Activated T-cell treated with anti-CD3 and anti-CD28 coated beads for 1 hour (primary cell): ENCODE measurements around the gene CHDH.

Experiments used
- DNase-seq: peaks from one replicate; pipeline ENCODE4 v3.0.0-alpha.2; 2020; ENCODE audit warnings: low read depth

Gene CHDH, protein sequence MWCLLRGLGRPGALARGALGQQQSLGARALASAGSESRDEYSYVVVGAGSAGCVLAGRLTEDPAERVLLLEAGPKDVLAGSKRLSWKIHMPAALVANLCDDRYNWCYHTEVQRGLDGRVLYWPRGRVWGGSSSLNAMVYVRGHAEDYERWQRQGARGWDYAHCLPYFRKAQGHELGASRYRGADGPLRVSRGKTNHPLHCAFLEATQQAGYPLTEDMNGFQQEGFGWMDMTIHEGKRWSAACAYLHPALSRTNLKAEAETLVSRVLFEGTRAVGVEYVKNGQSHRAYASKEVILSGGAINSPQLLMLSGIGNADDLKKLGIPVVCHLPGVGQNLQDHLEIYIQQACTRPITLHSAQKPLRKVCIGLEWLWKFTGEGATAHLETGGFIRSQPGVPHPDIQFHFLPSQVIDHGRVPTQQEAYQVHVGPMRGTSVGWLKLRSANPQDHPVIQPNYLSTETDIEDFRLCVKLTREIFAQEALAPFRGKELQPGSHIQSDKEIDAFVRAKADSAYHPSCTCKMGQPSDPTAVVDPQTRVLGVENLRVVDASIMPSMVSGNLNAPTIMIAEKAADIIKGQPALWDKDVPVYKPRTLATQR

DNA sequence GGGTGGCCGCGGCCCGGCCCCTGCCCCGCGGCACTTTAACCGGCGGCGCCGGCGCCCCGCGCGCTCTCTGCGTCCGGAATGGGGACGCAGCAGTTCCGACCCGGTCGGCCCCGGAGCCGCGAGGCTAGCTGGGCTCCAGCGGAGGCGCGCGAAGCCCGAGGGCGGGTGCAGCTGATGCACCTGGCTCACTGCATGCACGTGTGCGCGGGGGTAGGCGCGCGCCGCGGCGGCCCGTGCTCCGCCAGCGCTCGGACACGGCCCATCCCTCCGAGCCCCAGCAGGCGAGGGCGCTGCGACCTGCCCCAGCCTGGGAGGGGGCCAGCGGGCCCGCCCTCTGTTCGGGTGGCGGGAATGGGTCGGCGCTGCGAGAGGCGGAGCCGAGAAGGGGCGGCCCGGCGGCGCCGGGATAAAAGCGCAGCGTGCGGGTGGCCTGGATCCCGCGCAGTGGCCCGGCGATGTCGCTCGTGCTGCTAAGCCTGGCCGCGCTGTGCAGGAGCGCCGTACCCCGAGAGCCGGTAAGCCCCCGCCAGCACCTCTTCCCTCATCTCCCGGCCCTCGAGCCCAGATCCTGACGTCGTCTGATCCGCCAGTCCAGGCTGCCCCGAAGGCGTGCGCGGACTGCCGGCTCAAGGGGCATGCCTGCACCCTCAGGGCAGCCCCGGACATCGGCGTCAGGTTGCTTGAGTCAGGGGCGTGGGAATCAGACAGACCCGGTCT is at the start of gene CHDH, which contains the start of gene IL17RB:
TSS of gene CHDH (minus strand) at position 286 of the 717 bp plus-strand sequence. CDS start 22,411 bp downstream, outside the sequence.
TSS of gene IL17RB (plus strand) at position 435 of the 717 bp plus-strand sequence. CDS start at position 456, 21 bp downstream.
- no peak for DNase-seq

DNA sequence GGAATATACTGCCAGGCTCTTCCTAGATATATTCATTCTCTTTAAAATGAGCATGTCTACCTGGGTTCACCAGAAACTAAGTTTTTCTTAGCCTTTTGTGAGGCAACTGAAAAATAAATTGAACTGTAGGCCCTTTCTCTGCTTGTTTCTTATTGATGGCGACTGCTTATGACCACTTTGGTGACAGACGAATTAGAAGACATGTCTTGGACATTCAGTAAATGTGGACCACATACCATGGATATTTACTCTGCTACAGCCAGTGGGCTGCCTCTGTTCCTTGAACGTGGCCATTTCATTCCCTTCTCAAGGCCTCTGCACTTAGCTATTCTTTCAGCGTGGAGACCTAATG is 46.0 kb upstream of the CHDH start:
- DNase-seq: no peak

DNA sequence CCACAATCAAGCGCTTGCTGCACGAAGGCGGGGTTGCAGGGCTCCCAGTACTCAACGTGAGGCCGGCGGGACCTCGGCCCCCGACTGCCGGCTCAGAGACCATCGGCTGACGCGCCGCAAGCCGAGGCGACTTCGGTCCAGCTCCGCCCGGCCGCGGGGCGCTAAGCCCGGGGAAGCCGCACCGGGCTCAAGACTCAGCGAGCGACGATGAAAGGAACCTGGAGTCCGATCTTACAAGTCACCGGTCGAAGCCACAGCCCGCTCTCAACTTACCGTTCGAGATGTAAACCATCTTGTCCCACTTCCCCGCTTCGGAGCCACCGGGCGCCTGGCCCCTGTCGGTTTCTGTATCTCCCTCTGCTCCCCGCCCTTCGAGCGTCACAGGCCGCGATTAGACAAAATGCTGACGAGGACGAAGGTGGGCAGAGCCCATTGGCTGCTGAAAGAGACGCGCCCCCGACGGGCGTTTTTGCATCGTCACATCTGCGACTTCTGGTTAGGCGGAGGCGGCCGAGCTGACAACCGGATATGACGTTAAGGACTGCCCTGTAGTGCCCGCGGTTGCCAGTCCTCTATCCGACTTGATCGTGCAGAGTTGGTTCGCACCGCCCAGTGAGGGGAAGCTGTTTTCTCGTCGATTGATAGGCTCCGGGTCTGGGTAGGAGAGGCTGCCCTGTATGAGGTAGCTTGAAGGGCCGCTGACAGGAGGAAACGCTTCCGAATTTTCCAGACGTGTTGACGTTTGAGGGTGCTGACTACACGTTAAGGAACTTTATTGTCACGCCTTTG is 45.5 kb upstream of the CHDH start, which contains the start of gene SELENOK:
TSS of gene SELENOK (minus strand) at position 363 of the 789 bp plus-strand sequence.
- DNase-seq: peak; percentile 91

DNA sequence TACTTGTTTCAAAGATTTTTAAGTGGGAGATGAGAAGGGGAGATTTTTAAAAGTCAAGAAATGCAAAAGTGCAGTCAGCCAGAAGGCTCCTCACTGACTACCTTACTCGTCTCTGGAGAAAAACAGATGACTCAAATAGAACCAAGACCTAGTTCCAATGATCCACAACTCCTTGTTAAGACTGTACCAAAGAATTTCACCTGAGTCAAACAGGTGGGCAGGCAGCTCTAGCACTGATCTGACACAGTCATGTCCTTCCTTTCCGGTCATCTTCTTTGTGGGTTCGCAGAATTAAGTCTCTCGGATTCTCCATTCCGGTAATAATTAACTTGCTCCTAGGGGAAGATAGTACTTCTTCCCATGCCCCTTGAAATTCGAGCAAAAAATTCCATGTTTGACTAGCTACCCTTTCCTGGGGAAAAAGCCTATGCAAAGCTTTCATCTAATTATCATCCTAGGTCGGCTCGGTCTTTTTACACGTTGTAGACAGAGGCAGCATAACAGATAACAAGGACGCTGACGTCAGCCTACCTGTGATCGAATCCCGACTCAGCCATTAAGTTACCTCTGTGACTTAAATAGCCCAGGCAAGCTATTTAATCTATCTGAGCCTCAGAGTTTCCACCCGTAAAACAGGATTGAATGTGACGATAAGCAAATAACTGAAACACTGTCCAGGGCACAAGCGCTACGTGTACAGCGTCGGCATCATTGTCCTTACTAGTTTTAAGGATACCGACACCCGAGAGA is 44.7 kb upstream of the CHDH start:
- peak; percentile 19 for DNase-seq

DNA sequence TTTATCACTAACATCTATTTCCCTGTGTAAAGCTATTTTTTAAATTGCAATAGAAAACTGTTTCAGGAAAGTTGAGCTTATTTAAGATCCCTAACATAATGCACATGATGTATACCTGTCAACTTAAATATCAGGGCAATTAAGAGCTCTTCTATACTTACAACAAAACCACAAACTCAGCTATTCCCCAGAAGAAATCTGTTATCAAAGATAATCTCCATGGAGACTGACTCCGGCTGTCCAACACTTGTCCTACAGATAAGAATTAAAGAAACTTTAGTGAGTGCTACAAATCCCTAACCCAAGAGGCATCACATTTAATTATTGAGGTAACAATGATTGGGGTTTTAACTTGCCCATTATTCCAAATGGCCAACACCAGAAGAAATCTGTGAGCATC is 42.0 kb upstream of the CHDH start:
- DNase-seq: no peak

DNA sequence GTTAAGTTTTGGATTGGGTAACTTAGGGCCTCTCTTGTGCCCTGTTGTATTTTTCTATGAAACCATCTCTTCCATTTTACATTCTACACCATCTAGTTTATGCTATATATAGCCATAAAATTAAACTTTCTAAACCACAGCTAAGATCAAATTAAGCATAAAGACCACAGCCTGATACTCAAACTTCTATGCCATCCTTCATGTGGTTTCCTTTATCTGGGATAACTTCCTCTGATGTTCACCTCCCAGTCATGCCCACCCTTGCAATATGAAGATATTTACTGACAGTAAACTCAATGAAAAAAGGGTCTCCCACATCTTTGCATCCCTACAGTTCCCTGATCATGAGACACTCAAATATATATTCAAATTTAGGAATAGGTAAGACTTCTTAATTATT is 41.2 kb upstream of the CHDH start:
- no peak for DNase-seq

DNA sequence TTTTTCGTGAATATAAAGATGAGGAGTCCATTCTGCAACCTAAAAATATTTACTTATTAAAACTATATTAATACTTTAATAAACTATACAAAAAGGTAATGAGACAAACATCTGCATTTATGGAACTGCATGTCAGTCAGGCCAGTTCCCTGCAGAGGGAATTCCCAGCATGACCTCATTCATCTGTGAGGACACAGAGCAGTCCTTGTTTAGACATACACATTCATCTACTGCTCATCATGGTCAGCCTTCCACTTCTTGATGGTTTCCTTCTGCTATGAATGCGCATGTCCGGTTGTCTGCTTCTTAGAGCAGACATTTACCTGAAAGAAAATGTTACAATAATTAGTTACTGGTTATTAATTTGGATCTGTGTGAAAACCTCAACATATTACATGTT is 39.0 kb upstream of the CHDH start:
- no peak for DNase-seq

DNA sequence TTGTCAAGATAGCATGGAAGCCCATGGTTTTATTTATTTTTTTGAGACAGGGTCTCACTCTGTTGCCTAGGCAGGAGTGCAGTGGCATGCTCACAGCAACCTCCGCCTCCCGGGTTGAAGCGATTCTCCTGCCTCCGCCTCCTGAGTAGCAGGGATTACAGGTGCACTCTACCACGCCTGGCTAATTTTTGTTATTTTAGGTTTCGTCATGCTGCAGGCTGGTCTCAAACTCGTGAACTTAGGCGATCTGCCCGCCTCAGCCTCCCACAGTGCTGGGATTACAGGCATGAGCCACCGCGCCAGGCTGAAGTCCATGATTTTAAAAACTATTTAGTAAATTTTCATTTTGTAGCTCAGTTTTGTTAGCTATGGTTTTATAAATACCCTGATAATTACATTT is 38.4 kb upstream of the CHDH start:
- no peak for DNase-seq

DNA sequence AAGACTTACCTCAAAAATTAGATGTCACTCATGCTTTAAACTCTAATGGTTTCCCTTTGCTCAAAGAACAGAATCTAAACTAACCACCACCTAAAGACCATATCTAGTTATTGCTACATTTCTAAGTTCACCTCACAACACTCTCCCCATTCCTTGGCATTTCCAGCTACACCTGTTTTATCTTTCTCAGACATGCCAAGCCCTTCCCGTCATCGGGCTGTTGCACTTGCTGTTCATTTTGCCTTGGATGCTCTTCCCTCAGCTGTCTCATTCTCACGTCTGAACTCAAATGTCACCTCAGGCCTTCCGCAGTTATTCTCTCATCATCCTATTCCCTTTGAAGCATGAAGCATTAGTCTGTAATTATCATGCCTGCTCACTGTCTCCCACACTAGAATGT is 36.8 kb upstream of the CHDH start:
- DNase-seq: no peak

DNA sequence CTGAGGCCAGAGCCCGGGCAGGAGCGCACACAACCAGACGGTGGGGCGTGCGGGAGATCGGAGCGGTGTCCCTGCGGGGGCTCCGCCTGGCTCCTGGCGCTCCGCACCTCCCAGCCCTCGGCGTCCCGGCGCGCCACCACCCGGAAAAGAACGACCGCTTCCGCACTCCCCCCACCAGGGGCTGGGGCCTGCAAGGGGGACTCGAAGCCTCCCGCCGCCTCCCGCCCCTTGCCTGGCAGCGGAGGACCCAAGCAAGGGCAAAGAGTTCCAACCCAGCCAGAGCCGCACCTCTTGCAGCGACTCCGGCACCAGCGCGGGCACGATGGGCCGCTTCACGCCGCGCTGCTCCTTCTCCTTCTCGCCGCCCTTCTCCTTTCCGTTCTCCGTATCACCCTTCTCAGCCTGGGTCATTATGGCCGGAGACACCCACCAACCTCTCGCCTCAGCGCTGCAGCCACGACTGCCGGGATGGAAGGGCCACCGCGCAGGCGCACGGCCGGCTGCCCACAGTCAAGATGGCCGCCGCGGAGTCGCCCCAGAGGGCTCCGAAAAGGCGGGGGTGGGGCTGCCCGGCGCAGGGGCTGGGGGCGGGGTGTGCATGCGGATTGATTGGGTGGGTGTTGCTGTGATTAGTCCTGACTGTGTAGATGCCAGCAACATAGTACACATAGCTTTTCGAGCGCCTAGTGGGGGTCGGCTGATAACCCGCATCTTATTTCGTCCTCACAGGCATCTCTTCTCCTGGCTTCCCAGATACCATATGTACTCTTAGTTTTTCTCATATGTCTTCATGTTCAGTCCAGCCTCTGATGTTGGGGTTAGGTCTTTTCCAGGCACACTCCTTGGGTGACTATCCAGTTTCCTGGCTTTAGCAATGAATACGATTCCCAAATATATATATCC is 35.7 kb upstream of the CHDH start, which contains the start of gene ACTR8:
TSS of gene ACTR8 (minus strand) at position 462 of the 903 bp plus-strand sequence. CDS start at position 411, 51 bp downstream.
- peak; percentile 80 for DNase-seq

DNA sequence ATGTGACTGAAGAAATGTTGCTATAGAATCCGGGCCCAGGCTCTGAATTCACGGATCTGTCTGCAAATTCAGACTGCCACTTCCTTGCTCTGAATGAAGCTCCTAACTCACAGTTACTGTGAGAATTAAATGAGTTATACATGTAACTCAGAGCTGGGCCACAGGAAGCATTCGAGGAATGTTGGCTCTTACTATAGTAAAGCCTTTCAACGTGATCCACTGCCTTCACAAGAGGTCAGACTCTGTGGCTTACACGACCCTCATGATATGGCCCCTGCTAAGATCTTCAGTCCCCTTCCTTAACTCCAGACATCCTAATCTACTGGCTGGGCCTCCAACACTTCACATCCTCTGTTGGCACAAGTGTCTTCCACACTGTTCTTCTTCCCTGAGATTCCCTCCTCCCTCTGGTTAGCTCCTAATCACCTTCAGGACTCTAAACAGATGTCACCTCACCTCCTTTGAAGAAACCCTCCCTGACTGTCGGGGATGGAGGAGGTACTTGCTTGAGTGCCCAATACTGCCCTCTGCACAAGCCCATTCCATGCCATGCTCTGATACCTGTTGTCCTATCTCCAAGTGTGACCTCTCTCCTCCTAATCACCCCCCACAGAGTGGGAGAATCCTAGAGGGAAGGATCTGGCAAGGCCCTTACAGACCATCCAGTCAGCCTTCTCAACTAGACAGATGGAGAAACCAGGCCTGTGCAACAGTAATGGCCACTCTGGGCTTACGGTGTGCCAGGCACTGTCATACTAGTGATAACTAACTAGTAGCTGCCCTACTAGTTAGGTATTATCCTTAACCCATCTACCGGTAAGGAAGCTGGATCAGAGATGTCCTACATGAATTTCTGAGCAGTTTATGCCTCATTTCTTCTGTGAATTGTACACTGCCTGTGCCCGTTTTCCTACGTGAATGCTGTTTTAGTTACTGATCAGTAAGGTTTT is 34.5 kb upstream of the CHDH start:
- DNase-seq: no peak

DNA sequence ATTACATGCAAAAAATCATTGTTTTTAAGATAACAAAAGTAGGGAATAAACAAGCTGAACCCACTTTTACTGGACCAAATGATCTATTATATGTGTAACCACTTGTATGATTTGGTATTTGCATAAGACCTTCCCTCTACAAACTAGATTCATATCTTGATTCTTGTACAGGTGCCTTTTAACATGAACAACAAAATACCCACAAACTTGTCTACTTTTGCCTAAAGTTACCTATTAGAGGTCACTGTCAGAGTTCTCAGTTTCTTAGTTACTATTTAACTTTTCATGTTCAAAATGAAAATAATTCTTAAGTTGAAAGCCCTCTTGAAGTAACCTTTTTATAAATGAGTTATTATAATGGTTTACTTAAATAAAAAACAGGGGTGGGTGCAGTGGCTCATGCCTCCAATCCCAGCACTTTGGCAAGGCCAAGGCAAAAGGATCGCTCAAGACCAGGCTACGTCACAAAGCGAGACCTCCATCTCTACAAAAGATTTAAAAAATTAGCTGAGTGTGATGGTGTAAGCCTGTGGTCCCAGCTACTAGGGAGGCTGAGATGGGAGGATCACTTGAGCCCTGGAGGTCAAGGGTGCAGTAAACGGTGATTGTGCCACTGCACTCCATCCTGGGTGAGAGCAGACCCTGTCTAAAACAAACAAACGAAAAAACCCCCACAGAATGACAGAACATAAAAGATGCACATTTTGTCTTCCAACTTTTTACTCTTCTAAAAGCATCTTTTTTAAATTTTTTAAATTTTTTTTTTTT is 19.7 kb upstream of the CHDH start:
- no peak for DNase-seq

DNA sequence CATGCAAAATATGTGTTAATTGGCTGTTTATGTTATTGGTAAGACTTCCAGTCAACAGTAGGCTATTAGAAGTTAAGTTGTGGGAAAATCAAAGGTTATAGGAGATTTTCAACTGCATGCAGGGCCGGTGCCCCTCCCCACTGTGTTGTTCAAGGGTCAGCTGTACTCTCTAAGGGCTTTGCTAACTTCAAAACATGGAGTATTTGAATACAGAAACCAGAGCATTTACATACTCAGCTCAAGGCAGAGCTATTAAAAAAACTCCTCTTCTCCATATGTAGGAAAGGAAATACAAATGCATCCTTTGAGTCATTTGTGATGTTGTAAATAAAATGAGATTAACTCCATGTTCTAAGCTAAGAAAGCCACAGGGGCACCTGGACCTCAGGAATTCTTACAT is 16.9 kb upstream of the CHDH start:
- no peak for DNase-seq

DNA sequence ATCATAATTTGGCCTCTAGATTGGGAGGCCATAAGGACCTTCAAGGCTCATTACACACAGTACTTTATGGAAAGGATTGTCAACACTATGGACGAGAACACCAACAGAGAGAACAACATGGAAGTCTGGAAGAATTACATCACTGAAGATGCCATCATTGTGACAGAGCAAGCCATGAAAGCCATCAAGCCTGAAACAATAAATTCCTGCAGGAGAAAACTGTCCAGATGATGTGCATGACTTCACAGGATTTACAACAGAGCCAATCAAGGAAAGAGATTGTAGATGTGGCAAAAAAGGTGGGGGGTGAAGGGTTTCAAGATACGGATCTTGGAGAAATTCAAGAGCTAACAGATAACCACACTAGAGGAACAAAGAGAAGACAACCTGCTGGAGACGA is 16.0 kb upstream of the CHDH start:
- DNase-seq: no peak

DNA sequence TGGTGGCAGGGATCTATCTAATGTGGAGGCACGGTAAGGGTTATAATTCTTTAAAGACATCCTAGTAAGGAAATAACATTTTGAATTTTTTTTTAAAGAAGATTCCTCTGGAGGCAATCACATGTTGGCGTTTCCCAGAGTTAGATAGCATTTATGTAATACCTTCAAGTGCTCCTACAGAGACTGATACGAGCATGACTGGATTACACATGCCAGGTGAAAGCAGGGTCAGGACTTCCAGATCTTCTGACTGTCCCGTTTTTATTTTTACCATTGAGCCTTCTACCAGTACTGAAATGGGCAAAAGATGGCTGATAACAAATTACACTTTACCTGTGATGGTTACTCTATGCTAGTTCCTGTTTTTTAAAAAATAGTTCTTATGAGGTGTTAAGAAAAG is 14.0 kb upstream of the CHDH start:
- no peak for DNase-seq

DNA sequence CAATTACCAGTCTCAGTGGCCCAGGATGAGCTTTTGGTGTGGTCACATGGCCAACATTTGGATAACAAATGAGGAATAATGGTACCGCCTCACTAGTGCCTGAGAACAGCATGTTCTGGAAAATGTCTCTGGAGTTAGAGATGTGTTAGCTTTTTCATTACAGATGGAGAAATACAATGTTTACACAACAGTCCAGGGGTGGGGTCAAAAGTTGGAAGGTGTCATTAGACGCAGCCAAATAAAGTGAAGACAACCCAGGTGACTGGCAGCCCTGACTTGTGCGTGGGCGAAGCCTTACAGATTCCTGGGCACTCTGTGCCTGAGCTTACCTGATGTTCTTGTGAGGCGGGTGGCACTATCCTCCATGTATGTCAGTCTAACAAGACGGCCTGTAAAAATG is 13.0 kb upstream of the CHDH start:
- DNase-seq: no peak

DNA sequence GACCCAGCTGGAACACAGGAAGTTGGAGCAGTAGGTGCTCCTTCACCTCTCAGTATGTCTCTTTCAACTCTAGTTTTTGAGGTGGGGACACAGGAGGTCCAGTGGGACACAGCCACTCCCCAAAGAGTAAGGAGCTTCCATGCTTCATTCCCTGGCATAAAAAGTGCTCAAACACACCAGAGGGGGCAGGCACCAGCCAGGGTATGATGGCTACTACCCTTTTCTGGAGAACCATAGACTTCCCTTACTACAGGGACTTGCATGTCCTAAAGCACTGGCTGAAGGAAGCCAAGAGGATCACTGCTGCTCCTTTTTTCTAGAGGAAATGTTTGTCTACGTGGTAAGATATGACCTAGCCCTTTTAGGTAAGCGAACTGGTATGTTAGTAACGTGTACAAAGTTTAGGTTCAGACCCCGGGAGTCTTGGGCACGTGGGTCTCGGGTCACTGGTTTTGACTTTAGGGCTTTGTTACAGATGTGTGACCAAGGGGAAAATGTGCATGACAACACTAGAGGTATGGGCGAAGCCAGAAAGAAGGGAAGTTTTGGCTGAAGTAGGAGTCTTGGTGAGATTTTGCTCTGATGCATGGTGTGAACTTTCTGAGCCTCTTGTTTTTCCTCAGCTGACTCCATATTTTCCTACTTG is 12.0 kb upstream of the CHDH start:
- DNase-seq: no peak

DNA sequence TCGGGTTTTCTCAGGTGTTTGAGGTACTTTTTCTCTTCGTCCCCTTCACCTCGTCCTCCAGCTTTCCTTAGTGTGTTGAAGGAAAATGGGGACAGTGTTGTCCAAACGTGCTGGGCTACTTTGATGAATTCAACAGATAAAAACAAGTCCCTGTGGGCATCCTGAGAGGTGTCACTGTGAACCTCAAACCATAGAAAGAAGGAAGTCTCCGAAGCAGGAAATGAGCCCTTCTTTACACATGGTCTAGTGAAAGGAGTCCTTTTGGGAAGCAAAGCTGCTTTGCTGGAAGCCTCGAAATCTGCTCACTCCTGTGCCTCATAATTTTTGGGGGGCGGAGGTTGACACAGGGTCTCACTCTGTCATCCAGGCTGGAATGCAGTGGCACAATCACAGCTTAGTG is 10.7 kb upstream of the CHDH start:
- no peak for DNase-seq
